ENCODE measurements around the gene ZNF8.
"Not testable (repeated sequence)": the region's sequence is repeated elsewhere in the genome, so short reads cannot be mapped to it uniquely, and the experiment has no call there.

ZNF8 gene

GRCh38 chr19:58278541-58279041, at the start of gene ZNF8:
Gene ZNF8 (plus strand): TSS chr19:58278955. CDS start chr19:58279082, 127 bp downstream.
- intact Hi-C loops (cut with micrococcal nuclease) = loop anchor here (1.0 to 5.0 kb wide), 2 partner anchors 27 to 96 kb away; partner anchors contain the start of genes ERVK3-1 and ZNF274
- H3K4me1 Mint-ChIP-seq (ENCODE audit: low read depth) = peaks cover 22% of the 10 kb centered on the region
- peaks cover 75% of the 10 kb centered on the region for H3K9me3 Mint-ChIP-seq
- no peaks in the 10 kb centered on the region for H3K27me3 Mint-ChIP-seq
- peak within 1 kb of the TSS; percentile 90 for H3K4me3 Mint-ChIP-seq
- peak within 1 kb of the TSS; percentile 96 for H3K27ac Mint-ChIP-seq
- H3K36me3 Mint-ChIP-seq (ENCODE audit: low read depth) = peaks cover 82% of the 10 kb centered on the region

- Mint-ChIP-seq H3K27me3 (no peaks in the 10 kb centered on the region), H3K36me3 (ENCODE audit: low read depth) (peaks cover 61% of the 10 kb centered on the region), H3K9me3 (peaks cover 66% of the 10 kb centered on the region), H3K4me1 (ENCODE audit: low read depth) (peaks cover 30% of the 10 kb centered on the region), H3K4me3 (peak overlapping the region; percentile 95), H3K27ac (peak overlapping the region; percentile 88)
- intact Hi-C loops (cut with micrococcal nuclease) = loop anchor here (5.0 kb wide), 1 partner anchor 63 kb away; no protein-coding TSS in a partner anchor
Measured at GRCh38 chr19:58229255-58229639, 49.5 kb upstream of the ZNF8 start.

- Mint-ChIP-seq H3K27me3 (no peaks in the 10 kb centered on the region), H3K36me3 (ENCODE audit: low read depth) (peaks cover 95% of the 10 kb centered on the region), H3K4me1 (ENCODE audit: low read depth) (no peaks in the 10 kb centered on the region), H3K9me3 (peaks cover 93% of the 10 kb centered on the region), H3K4me3 (no peak overlapping the region), H3K27ac (no peak overlapping the region)
- intact Hi-C loops (cut with micrococcal nuclease) = no loop called here
Measured at GRCh38 chr19:58237324-58237723, 41.4 kb upstream of the ZNF8 start.

GRCh38 chr19:58243351-58243750, 35.4 kb upstream of the ZNF8 start:
- H3K27me3 Mint-ChIP-seq = no peaks in the 10 kb centered on the region
- peaks cover 99% of the 10 kb centered on the region for H3K9me3 Mint-ChIP-seq
- H3K27ac Mint-ChIP-seq = no peak overlapping the region
- no peaks in the 10 kb centered on the region for H3K4me1 Mint-ChIP-seq (ENCODE audit: low read depth)
- no peak overlapping the region for H3K4me3 Mint-ChIP-seq
- intact Hi-C loops (cut with micrococcal nuclease) = no loop called here
- peaks cover 100% of the 10 kb centered on the region for H3K36me3 Mint-ChIP-seq (ENCODE audit: low read depth)

- Mint-ChIP-seq H3K4me3 (no peak overlapping the region), H3K4me1 (ENCODE audit: low read depth) (no peaks in the 10 kb centered on the region), H3K36me3 (ENCODE audit: low read depth) (peaks cover 100% of the 10 kb centered on the region), H3K27me3 (no peaks in the 10 kb centered on the region), H3K27ac (no peak overlapping the region), H3K9me3 (peaks cover 92% of the 10 kb centered on the region)
- intact Hi-C loops (cut with micrococcal nuclease) = no loop called here
Measured at GRCh38 chr19:58248886-58249285, 29.9 kb upstream of the ZNF8 start.

- H3K27me3 Mint-ChIP-seq = no peaks in the 10 kb centered on the region
- no peak overlapping the region for H3K4me3 Mint-ChIP-seq
- H3K36me3 Mint-ChIP-seq (ENCODE audit: low read depth) = peaks cover 100% of the 10 kb centered on the region
- H3K27ac Mint-ChIP-seq = no peak overlapping the region
- intact Hi-C loops (cut with micrococcal nuclease) = no loop called here
- H3K9me3 Mint-ChIP-seq = peaks cover 92% of the 10 kb centered on the region
- no peaks in the 10 kb centered on the region for H3K4me1 Mint-ChIP-seq (ENCODE audit: low read depth)
Measured at GRCh38 chr19:58252102-58252685, 26.6 kb upstream of the ZNF8 start.

- H3K4me1 Mint-ChIP-seq (ENCODE audit: low read depth); H3K27me3 Mint-ChIP-seq; H3K4me3 Mint-ChIP-seq; intact Hi-C loops (cut with micrococcal nuclease); H3K27ac Mint-ChIP-seq: not testable (repeated sequence)
- peaks cover 95% of the 10 kb centered on the region for H3K9me3 Mint-ChIP-seq
- peaks cover 100% of the 10 kb centered on the region for H3K36me3 Mint-ChIP-seq (ENCODE audit: low read depth)
Measured at GRCh38 chr19:58258259-58258658, 20.5 kb upstream of the ZNF8 start.

GRCh38 chr19:58261600-58261967, 17.2 kb upstream of the ZNF8 start:
- Mint-ChIP-seq H3K36me3 (ENCODE audit: low read depth) (peaks cover 100% of the 10 kb centered on the region), H3K27ac (no peak overlapping the region), H3K27me3 (no peaks in the 10 kb centered on the region), H3K4me3 (no peak overlapping the region), H3K9me3 (peaks cover 92% of the 10 kb centered on the region), H3K4me1 (ENCODE audit: low read depth) (no peaks in the 10 kb centered on the region)
- intact Hi-C loops (cut with micrococcal nuclease) = no loop called here

GRCh38 chr19:58261968-58262921, 16.5 kb upstream of the ZNF8 start:
- intact Hi-C loops (cut with micrococcal nuclease) = no loop called here
- Mint-ChIP-seq H3K27ac (no peak overlapping the region), H3K4me1 (ENCODE audit: low read depth) (no peaks in the 10 kb centered on the region), H3K27me3 (no peaks in the 10 kb centered on the region), H3K4me3 (no peak overlapping the region), H3K9me3 (peaks cover 91% of the 10 kb centered on the region), H3K36me3 (ENCODE audit: low read depth) (peaks cover 100% of the 10 kb centered on the region)

GRCh38 chr19:58262922-58263296, 15.8 kb upstream of the ZNF8 start:
- H3K9me3 Mint-ChIP-seq = peaks cover 90% of the 10 kb centered on the region
- no peak overlapping the region for H3K27ac Mint-ChIP-seq
- intact Hi-C loops (cut with micrococcal nuclease) = no loop called here
- no peaks in the 10 kb centered on the region for H3K27me3 Mint-ChIP-seq
- H3K4me1 Mint-ChIP-seq (ENCODE audit: low read depth) = no peaks in the 10 kb centered on the region
- no peak overlapping the region for H3K4me3 Mint-ChIP-seq
- H3K36me3 Mint-ChIP-seq (ENCODE audit: low read depth) = peaks cover 100% of the 10 kb centered on the region

- intact Hi-C loops (cut with micrococcal nuclease) = no loop called here
- Mint-ChIP-seq H3K27me3 (no peaks in the 10 kb centered on the region), H3K9me3 (peaks cover 89% of the 10 kb centered on the region), H3K4me1 (ENCODE audit: low read depth) (no peaks in the 10 kb centered on the region), H3K4me3 (no peak overlapping the region), H3K36me3 (ENCODE audit: low read depth) (peaks cover 86% of the 10 kb centered on the region), H3K27ac (no peak overlapping the region)
Measured at GRCh38 chr19:58265100-58265499, 13.7 kb upstream of the ZNF8 start.

- intact Hi-C loops (cut with micrococcal nuclease) = no loop called here
- Mint-ChIP-seq H3K9me3 (peaks cover 85% of the 10 kb centered on the region), H3K4me3 (no peak overlapping the region), H3K27ac (no peak overlapping the region), H3K36me3 (ENCODE audit: low read depth) (peaks cover 86% of the 10 kb centered on the region), H3K27me3 (no peaks in the 10 kb centered on the region), H3K4me1 (ENCODE audit: low read depth) (no peaks in the 10 kb centered on the region)
Measured at GRCh38 chr19:58268344-58268743, 10.4 kb upstream of the ZNF8 start.

- intact Hi-C loops (cut with micrococcal nuclease) = loop anchor here (5.0 kb wide), 1 partner anchor 92 kb away; the partner anchor contains the start of gene ZNF274
- peaks cover 82% of the 10 kb centered on the region for H3K36me3 Mint-ChIP-seq (ENCODE audit: low read depth)
- no peaks in the 10 kb centered on the region for H3K27me3 Mint-ChIP-seq
- no peak overlapping the region for H3K4me3 Mint-ChIP-seq
- H3K9me3 Mint-ChIP-seq = peaks cover 69% of the 10 kb centered on the region
- no peak overlapping the region for H3K27ac Mint-ChIP-seq
- H3K4me1 Mint-ChIP-seq (ENCODE audit: low read depth) = peaks cover 6% of the 10 kb centered on the region
Measured at GRCh38 chr19:58274771-58275201, 4.0 kb upstream of the ZNF8 start.

GRCh38 chr19:58275564-58275963, 3.2 kb upstream of the ZNF8 start:
- Mint-ChIP-seq H3K36me3 (ENCODE audit: low read depth) (peaks cover 82% of the 10 kb centered on the region), H3K4me1 (ENCODE audit: low read depth) (peaks cover 14% of the 10 kb centered on the region), H3K27me3 (no peaks in the 10 kb centered on the region), H3K4me3 (no peak overlapping the region), H3K9me3 (peaks cover 69% of the 10 kb centered on the region), H3K27ac (no peak overlapping the region)
- intact Hi-C loops (cut with micrococcal nuclease) = loop anchor here (5.0 kb wide), 1 partner anchor 93 kb away; the partner anchor contains the start of gene ZNF274

All from dendritic cell treated with granulocyte-macrophage colony-stimulating factor and Interleukin-4, amounts not matched to agents 40 ng/mL and 50 ng/mL, for 4 days (primary cell).